Neuron (in vitro differentiated cells): ENCODE measurements around the gene ZNF382.
"Not testable (repeated sequence)": the region's sequence is repeated elsewhere in the genome, so short reads cannot be mapped to it uniquely, and the experiment has no call there.

ENCODE experiments used
- H2AFZ ChIP-seq: one replicate; pipeline ENCODE4 v1.6.1; 2013; ENCODE audit warnings: low read depth, mild to moderate bottlenecking, inconsistent platforms, low read length, moderate library complexity
- H3K27me3 ChIP-seq: one replicate; pipeline ENCODE4 v1.6.1; 2013; ENCODE audit warnings: low read length; ENCODE audit not compliant: insufficient read depth
- H3K36me3 ChIP-seq: one replicate; pipeline ENCODE4 v1.6.1; 2013; ENCODE audit warnings: low read length; ENCODE audit not compliant: insufficient read depth
- H3K4me1 ChIP-seq: one replicate; pipeline ENCODE4 v1.6.1; 2013; ENCODE audit warnings: low read length; ENCODE audit not compliant: insufficient read depth
- H3K4me3 ChIP-seq: 2 replicates; pipeline ENCODE4 v1.5.1; 2013; ENCODE audit warnings: mild to moderate bottlenecking, low read length, moderate library complexity
- H3K9me3 ChIP-seq: one replicate; pipeline ENCODE4 v1.6.1; 2013; ENCODE audit warnings: low read length

ZNF382 gene

GRCh38 chr19:36605101-36605876, at the start of gene ZNF382:
TSS of gene ZNF382 (plus strand) at chr19:36605313. CDS start at chr19:36609915, 4,602 bp downstream.
- peaks cover 26% of the 10 kb centered on the region for H3K36me3 ChIP-seq
- peak within 1 kb of the TSS; percentile 97 for H2AFZ ChIP-seq
- H3K4me1 ChIP-seq: peaks cover 11% of the 10 kb centered on the region
- H3K9me3 ChIP-seq: peaks cover 25% of the 10 kb centered on the region
- H3K27me3 ChIP-seq: no peaks in the 10 kb centered on the region
- H3K4me3 ChIP-seq: peak within 1 kb of the TSS; percentile 85

DNA sequence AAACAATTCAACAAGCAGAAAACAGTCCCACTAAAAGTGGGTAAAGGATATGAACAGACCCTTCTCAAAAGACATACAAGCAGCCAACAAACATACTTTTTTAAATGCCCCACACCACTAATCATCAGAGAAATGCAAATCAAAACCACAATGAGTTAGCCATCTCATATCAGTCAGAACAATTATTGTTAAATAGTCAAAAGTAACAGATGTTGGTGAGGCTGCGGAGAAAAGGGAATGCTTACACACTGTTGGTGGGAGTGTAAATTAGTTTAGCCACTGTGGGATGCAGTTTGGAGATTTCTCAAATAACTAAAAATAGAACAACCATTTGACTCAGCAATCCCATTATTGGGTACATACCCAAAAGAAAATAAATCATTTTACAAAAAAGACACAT, 40.7 kb upstream of the ZNF382 start:
- H3K36me3 ChIP-seq: peaks cover 25% of the 10 kb centered on the region
- H3K27me3 ChIP-seq: no peaks in the 10 kb centered on the region
- peaks cover 59% of the 10 kb centered on the region for H3K9me3 ChIP-seq
- H2AFZ ChIP-seq: no peak overlapping the region
- H3K4me1 ChIP-seq: no peaks in the 10 kb centered on the region
- H3K4me3 ChIP-seq: no peak overlapping the region

- H3K27me3 ChIP-seq: no peaks in the 10 kb centered on the region
- H3K36me3 ChIP-seq: peaks cover 34% of the 10 kb centered on the region
- H3K4me3 ChIP-seq: peak overlapping the region; percentile 76
- peaks cover 14% of the 10 kb centered on the region for H3K4me1 ChIP-seq
- H3K9me3 ChIP-seq: peaks cover 38% of the 10 kb centered on the region
- peak overlapping the region; percentile 57 for H2AFZ ChIP-seq
Measured at GRCh38 chr19:36572593-36573019, 32.5 kb upstream of the ZNF382 start.

DNA sequence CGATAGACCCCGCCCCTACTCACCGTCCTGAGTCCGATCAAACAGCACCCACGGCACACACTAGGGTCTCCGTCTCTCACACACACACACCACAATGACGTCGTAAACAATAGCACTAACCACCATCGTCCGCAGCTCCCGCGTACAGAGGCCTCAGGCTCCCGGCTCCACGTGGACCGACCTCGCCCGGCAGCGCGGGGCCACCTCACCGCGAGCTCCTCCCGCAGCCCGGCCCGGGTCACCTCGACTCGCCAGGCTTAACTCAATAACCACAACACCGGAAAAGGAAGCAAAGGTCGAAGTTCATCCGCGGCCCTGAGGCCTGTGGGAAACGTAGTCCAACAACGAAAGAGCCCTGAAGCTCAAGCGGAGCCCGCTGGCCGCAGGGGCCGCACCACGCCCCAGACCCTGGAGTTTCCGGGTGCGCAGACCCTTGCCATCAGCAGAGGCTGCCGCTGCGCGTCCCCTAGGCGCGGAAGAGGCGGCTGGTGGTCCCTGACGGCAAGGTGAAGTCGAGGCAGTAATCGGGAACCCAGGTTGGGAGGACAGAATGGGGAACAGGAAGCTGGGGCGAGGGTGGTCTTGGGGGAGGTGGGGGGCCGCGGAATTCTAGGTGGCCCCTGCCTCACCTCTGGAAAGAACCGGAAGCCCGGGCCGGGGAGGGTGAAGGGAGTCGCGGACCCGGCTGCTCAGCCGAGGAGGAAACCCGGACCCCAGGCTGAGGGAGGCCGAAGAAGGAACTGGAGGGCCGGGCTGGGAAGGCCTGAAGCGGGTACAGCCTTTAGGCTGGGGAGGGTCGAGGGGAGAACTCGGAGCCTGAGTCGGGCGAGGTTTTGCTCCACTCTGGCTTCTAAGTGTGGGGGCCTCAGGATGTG, 31.9 kb upstream of the ZNF382 start, which contains the start of gene ZNF529:
ZNF529 (minus strand) TSS at position 273 of the 875 bp plus-strand sequence. CDS start 946 bp downstream, outside the sequence.
- H3K4me1 ChIP-seq: peaks cover 14% of the 10 kb centered on the region

GRCh38 chr19:36573895-36574720, 31.0 kb upstream of the ZNF382 start:
- peaks cover 34% of the 10 kb centered on the region for H3K36me3 ChIP-seq
- H2AFZ ChIP-seq: peak overlapping the region; percentile 57
- no peaks in the 10 kb centered on the region for H3K27me3 ChIP-seq
- H3K4me3 ChIP-seq: peak overlapping the region; percentile 76
- H3K4me1 ChIP-seq: peaks cover 14% of the 10 kb centered on the region
- H3K9me3 ChIP-seq: peaks cover 36% of the 10 kb centered on the region

More for the DNA sequence above, 31.9 kb upstream of the ZNF382 start, which contains the start of gene ZNF529:
- peaks cover 33% of the 10 kb centered on the region for H3K36me3 ChIP-seq
- H3K9me3 ChIP-seq: peaks cover 37% of the 10 kb centered on the region
- peak within 1 kb of the TSS; percentile 57 for H2AFZ ChIP-seq
- peak within 1 kb of the TSS; percentile 76 for H3K4me3 ChIP-seq
- no peaks in the 10 kb centered on the region for H3K27me3 ChIP-seq

GRCh38 chr19:36574741-36575140, 30.4 kb upstream of the ZNF382 start:
- Histone ChIP-seq H3K36me3 (peaks cover 34% of the 10 kb centered on the region), H3K27me3 (no peaks in the 10 kb centered on the region), H3K4me3 (peak overlapping the region; percentile 76), H2AFZ (no peak overlapping the region), H3K9me3 (peaks cover 36% of the 10 kb centered on the region), H3K4me1 (peaks cover 14% of the 10 kb centered on the region)

DNA sequence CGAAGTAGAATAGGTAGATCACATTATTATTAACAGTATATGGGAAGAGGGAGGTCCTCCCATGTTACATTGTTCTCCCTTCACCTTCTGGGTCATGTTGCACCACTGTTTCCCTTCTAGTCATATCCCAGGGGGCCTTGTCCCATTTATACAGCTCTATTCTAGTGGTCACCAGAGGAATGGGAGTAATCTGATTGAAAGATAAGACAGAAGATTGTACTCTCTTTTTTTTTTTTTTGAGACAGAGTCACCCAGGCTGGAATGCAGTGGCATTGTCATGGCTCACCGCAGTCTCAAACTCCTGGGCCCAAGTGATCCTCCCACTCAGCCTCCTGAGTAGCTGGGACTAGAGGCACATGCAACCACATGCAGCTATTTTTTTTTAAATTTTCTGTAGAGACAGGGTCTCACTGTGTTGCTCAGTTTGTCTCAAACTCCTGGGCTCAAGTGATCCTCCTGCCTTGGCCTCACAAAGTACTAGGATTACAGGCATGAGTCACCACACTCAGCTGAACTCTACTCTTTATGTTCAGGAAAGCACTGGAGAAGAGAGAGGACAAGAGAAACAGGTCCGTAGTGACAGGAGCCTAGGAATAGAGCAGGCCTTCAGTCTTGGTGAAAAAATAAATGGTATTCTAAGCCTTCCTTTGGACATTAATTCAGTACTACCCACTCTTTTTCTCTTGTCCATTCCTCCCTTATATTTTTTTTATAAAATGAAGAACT, 27.7 kb upstream of the ZNF382 start:
- Histone ChIP-seq H3K4me1 (peaks cover 10% of the 10 kb centered on the region), H3K4me3 (no peak overlapping the region), H2AFZ (no peak overlapping the region), H3K9me3 (peaks cover 47% of the 10 kb centered on the region), H3K36me3 (peaks cover 49% of the 10 kb centered on the region), H3K27me3 (no peaks in the 10 kb centered on the region)

GRCh38 chr19:36579255-36579654, 25.9 kb upstream of the ZNF382 start:
- Histone ChIP-seq H3K27me3 (no peaks in the 10 kb centered on the region), H2AFZ (no peak overlapping the region), H3K9me3 (peaks cover 49% of the 10 kb centered on the region), H3K4me3 (no peak overlapping the region), H3K4me1 (peaks cover 5% of the 10 kb centered on the region), H3K36me3 (peaks cover 54% of the 10 kb centered on the region)

DNA sequence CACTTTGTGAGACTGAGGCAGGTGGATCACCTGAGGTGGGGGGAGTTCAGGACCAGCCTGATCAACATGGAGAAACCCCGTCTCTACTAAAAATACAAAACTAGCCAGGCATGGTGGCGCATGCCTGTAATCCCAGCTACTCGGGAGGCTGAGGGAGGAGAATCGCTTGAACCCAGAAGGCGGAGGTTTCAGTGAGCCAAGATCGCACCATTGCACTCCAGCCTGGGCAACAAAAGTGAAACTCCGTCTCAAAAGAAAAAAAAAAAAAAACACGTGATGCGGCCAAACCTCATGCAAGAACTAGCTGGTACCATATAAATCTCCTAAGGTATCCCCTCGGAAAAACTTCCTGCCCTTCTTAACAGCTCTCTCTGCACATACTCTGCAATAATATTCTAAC, 2.4 kb upstream of the ZNF382 start:
- Histone ChIP-seq H3K9me3 (peaks cover 12% of the 10 kb centered on the region), H3K4me1 (peaks cover 11% of the 10 kb centered on the region)
- H3K27me3 ChIP-seq, H3K36me3 ChIP-seq, H2AFZ ChIP-seq, H3K4me3 ChIP-seq: not testable (repeated sequence)

DNA sequence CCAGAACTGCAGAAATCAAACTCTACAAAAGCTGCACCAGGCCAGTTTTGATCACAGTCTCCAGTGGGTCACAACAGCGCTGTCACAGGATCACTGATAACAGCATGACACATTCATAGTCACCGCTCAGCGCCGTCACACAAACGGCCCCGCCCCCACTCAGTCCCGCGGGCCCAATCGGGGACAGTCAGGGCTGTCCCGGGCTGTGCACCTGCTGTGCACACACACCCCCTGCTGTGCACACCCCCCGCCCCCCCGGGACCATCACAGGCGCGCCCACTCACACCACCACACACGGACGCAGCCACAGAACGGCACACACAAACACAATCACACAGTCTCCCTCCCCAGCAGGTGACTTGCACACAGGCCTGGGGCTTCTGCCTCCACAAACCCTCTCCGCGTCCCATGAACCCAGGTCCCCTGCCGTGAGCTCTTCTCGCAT, 435 bp upstream of the ZNF382 start:
- peaks cover 22% of the 10 kb centered on the region for H3K9me3 ChIP-seq
- H2AFZ ChIP-seq: peak overlapping the region; percentile 97
- no peaks in the 10 kb centered on the region for H3K27me3 ChIP-seq
- H3K4me1 ChIP-seq: peaks cover 11% of the 10 kb centered on the region
- peak overlapping the region; percentile 85 for H3K4me3 ChIP-seq
- H3K36me3 ChIP-seq: peaks cover 21% of the 10 kb centered on the region

- peak overlapping the region; percentile 85 for H3K4me3 ChIP-seq
- peaks cover 11% of the 10 kb centered on the region for H3K4me1 ChIP-seq
- H2AFZ ChIP-seq: peak overlapping the region; percentile 97
- peaks cover 33% of the 10 kb centered on the region for H3K36me3 ChIP-seq
- no peaks in the 10 kb centered on the region for H3K27me3 ChIP-seq
- H3K9me3 ChIP-seq: peaks cover 25% of the 10 kb centered on the region
Measured at GRCh38 chr19:36605877-36606478, 865 bp downstream of the ZNF382 start.
